GM21723 (cell line): ENCODE measurements around the gene ABI1.
A peak's percentile ranks its signal among the peaks of the same experiment; 100 is the strongest.

Source experiments
- ATAC-seq: cut with Tn5 transposase; IDR thresholded peaks from one replicate; pipeline ENCODE4 v1.9.1; 2021; ENCODE audit warnings: mild to moderate bottlenecking, moderate library complexity; ENCODE audit not compliant: unreplicated experiment

Gene ABI1

DNA sequence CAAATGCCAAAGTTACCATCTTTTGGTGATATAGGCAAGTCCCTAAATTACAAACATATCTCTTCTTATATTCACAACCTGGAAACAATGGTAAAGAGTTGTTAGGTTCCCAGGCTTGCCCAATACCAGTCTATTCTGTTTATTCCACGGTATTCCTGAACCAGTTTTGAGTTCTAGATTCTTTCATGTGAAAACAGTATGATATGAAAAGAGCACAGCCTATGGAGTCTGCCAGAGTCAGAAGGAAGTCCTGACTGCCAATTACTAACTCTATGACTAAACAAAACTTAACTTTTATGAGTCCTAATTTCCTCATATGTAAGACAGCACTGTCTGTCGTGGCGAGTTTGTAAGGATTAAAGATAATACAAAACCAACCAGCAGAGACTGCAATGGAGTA, 5.6 kb downstream of the ABI1 start:
- no peak for ATAC-seq

DNA sequence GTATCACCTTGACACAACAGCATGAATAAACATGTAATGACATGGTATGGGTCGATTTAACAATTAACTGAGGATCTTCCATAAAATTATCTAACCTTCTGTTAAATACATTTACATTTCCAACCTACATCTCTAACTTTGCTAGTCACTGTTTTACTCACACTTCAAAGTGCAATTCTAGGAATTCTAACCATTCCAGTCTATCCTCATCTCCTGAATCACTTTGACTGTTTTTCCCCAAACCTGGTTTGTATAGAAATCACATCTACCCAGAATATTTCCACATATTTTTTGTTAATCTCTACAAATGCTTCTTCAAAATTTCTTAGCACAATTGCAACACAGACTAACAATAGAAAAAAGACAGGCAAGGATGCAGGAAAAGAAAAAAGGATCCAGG, 6.2 kb downstream of the ABI1 start:
- no peak for ATAC-seq

DNA sequence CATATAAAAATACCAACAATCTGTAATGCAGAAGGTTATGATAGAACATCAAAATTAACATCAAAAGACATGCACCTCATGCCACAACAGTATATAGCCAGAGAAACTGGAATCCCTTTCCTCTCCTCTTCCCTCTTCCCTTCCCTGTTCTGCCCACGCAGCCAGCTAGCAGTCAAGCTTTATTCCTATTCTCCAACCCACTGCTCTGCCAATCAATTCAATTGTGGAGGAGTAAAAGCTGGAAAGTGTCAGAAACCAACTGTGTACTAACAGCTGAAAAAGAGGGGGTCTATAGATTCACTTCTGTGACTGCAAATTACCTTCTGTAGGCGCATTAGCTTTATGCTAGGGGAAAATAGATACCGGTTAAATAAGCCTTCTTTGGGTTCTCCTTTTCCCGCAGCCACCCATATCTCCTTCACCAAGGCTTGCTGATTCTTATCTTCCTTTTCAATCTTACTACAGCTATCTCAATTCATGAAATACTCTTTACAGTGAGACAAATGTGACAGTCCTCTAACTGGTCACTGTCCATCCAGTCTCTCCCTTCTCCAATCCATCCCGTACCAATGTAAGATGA, 16.3 kb downstream of the ABI1 start:
- no peak for ATAC-seq

DNA sequence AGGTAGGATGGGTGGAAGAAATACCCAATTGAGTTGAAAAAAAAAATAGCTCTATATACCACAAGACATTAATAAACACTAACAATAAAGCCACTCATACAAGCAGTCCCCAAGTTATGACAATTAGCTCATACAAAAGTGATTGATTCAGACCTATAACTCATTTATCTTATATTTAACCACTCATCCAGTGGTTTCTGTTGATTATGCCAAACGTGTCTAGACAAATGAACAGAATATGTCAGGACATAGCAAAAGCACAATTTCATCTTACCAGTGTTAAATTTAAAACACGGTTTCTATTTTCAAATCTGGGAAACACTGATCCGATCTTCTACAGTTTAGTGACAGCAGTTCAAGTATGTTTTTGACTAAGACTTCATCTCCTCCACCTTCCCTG, 17.0 kb downstream of the ABI1 start:
- no peak for ATAC-seq

DNA sequence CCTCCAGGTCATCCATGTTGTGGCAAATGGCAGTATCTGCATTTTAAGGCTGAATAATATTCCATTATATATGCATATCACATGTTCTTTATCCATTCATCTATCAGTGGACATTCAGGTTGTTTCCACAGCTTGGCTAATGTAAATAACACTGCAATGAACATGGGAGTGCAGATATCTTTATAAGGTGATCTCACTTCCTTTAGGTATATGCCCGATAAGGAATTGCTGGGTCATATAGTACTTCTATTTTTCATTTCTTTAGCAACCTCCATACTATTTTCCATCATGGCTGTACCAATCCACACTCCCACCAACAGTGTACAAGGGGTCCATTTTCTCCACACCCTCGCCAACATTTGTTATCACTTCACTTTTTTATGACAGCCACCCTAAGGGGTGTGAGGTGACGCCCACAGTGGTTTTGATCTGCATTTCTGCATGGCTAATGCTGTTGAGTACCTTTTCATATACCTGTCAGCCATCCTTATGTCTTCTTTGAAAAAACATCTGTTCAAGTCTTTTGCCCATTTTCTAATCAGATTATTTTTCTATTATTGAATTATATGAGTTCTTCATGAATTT, 18.9 kb downstream of the ABI1 start:
- no peak for ATAC-seq

DNA sequence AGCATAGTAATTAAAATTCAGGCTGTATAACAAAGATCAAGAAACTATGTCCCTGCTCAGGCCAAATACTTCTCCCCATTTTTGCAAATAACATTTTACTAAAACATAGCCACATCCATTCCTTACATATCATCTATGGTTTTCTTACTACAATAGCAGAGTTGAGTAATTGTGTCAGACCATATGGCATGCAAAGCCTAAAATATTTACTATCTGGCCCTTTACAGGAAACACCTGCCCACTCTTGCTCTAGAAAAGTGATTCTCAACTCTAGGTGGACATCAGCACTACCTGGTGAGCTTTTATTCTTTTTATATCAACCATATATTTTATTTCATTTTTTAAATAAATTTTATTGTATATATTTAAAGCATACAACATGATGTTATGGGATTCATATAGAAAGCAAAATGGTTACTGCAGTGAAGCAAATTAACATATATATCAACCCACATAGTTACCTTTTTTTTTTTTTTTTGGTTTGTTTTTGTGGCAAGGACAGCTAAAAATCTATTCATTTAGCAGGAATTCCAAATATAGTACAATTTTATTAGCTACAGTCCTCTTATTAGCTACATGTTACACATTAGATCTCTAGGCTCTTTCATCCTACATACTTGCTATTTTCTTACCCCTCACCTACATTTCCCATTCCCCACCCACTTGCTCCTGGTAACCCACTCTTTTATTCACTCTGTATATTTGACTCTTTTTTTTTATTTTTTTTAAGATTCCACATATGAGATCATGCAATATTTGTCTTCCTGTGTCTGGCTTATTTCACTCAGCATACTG, 19.6 kb downstream of the ABI1 start:
- ATAC-seq: peak; percentile 63

DNA sequence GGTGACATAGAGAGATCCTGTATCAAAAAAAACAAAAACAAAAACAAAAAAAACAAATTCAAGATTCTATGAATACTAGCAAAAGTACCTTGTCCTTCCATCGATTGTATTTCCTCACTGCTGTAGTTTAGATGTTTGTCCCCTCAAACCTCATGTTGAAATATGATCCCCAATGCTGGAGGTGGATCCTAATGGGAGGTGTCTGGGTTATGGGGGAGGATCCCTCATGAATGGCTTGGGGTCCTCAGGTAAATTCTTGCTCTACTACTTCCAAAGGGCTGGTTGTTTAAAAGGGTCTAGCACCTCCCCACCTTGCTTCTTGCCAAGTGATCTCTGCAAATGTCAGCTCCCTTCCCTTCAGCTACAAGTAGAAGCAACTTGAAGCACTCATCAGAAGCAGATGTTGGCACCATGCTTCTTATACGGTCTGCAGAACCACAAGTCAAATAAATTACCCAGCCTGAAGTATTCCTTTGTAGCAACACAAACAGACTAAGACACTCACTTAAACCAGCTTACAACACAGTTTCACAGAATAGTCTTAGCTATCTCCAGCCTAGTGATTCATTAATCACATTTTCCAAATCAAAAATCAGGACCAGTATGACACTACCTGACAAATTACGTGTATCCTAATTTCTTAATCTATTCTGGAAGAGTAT, 20.7 kb downstream of the ABI1 start:
- ATAC-seq: no peak

DNA sequence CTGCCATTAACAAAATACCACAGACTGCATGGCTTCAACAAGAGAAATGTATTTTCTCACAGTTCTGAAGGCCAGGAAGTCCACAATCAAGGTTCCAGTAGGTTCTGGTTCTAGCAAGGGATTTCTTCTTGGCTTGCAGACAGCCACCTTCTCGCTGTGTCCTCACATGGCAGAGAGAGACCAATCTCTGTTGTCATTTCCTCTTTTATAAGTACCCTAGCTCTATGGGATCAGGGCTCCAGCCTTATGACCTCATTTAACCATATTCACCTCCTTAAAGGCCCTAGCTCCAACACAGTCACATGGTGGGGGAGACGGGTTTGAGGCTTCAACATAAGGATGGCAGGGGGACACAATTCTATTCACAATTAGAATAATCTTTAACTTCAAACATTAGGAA, 23.6 kb downstream of the ABI1 start:
- ATAC-seq: no peak

DNA sequence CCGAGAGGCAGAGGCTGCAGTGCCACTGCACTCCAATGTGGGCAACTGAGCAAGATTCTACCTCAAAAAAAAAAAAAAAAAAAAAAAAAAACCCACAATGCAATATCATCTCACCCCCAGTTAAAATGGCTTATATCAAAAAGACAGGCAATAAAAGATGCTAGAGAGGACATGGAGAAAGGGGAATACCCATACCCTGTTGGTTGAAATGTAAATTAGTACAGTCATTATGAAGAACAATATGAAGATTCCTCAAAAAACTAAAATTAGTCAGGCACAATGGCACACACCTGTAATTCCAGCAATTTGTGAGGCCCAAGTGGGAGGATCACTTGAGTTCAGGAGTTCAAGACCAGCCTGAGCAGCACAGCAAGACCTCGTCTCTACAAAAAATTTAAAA, 25.7 kb downstream of the ABI1 start:
- no peak for ATAC-seq

DNA sequence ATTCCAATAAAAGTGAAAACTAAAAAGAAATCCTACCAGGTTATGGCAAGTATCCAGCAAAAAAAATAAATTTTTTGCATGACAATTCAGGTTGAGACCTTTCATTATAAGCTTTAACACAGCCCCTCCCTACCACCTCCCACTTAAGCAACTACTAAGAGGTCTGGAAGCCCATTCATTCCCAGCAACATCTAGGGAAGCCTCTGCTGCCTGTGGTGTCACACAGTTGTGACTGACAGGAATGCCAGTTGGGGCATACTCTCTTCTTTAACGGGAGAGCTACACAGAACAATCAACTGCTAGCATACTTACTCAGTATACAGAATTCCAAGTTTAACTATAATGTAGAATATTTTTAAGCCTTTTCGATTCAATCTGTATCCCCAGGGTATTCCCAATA, 27.8 kb downstream of the ABI1 start:
- ATAC-seq: no peak

DNA sequence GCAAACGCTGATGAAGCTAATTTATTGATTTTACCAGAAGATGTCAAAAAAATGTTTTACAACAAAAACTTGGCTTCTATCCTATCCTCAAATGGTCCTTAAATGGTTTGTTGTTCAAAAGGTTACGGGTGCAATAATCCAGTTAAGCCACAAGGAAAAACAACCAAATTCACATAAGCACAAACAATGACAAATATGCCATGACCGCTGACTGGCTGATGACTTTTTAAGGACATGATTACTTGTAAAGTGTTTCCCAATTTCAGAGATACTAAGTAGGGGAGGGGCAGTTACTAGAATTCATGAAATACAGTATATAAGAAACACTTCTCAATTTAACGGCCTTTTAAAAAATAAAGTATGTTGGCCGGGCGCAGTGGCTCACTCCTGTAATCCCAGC, 28.8 kb downstream of the ABI1 start:
- ATAC-seq: no peak

DNA sequence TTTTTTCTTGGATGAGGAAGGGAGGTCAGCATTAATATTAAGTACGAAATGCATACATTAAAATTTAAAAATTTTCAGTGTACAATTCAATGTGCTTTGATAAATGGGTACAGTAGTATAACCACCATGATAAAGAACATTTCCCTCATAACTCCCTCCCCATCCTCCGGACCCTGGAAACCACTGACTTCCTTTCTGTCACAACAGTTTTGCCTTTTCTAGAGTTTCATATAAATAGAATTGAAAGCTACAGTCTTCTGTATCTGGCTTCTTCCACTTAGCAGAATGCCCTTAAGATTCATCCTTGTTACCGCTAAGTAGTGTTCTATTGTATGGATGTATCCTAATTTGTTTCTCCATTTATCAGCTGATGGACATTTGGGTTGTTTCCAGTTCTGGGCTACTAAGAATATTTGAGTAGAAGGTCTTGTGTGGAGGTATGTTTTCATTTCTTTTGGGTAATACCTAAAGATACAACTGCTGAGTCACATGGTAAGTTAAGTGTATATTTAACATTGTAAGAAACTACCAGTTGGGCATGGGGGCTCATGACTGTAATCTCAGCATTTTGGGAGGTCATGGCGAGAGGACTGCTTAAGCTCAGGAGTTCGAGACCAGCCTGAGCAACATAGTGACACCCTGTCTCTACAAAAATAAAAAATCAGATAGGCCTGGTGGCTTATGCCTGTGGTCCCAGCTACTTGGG, 30.8 kb downstream of the ABI1 start:
- no peak for ATAC-seq

DNA sequence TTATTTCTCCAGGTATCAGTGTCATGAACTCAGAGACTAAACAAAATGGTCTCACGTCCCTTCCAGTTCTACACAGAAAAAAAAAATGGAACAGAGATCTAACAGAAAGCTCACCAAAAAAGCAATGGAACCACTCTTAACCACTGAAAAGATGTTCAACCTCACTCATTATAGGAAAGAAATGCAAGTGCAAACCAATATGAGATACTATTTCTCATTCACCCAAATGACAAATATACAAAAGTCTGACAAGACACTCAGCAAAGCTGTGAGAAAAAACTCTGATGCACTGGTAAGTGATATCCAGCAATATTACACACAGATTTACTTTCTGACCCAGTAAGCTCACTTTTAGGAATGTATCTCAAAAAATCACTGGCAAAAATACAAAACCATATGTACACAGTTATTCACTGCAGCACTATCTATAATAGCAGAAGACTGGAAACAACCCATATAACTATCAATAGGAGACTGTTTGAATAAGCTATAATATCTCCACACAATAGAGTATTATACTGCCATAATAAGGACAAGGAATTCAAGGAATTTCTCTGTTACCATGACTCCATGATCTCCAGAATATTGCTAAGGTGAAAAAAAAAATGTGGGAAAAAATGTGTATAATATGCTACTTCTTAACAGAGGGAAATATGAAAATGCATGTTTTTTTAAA, 36.6 kb downstream of the ABI1 start:
- ATAC-seq: no peak

DNA sequence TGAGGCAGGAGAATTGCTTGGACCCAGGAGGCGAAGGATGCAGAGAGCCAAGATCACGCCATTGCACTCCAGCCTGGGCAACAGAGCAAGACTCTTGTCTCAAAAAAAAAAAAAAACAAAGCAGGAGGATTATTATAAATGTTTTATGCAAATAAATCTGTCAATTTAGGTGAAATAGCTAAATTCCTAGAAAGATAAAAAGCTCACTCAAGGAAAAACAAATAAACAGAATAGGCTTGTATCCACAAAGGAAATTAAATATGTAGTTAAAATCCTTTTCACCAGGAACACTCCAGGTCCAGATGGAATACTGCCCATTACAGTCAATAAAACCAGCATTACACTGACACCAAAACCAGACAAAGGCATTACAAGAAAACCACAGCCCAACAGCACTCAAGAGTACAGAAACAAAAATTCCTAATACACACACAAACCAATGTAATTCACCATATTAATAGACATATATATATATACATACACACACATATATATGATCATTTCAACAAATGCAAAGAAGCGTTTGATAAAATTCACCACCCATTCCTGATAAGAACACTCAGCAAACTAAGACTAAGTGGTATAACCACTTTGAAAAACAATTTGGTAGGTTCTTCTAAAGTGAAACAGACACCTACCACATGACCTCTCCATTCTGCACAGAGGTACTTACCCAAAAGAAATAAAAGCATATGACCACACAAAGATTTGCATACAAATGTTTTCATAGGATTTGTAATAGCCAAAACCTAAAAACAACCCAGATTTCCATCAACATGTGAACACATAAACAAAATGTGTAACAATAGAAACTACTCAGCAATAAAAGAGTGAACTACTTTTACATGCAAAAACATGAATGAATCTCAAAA, 38.8 kb downstream of the ABI1 start:
- no peak for ATAC-seq

DNA sequence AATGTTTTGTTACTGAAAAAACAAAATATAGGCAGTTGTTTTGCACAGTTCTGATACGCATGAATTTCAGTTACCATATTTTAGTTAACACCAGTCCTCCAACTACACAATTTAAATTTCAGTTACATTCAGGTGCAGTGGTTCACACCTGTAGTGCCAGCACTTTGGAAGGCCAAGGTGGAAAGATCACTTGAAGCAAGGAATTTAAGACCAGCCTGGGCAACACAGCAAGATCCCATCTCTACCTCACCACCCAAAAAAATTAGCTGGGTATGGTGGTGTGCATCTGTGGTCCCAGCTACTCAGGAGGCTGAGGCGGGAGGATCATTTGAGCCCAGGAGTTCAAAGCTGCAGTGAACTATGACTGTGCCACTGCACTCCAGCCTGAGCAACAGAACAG, 45.3 kb downstream of the ABI1 start:
- ATAC-seq: no peak

DNA sequence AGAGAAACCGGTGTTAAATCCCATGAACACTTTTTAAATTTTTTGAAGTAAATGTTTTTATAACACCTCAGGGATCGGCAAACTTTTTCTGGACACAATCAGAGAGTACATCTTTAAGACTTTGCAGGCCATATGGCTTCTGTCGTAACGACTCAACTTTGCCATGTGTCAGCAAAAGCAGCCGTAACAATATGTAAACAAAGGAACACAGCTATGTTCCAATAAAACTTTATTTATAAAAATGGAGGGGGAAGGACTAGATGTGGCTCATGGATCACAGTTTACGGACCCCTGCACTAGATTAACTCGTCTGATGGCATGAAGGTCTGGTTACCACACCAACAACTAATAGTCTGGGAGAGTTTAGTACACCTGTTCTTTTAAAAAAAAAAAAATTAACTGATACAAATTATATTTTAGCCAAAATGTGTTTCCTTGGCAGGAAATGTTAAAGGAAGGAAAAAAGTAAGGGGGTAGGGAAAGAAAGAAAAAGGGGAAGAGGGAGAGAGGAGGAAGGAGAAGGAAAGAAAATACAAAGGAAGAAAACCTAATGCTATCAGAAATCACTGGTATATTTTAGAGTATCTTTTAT, 50.2 kb downstream of the ABI1 start:
- ATAC-seq: no peak

DNA sequence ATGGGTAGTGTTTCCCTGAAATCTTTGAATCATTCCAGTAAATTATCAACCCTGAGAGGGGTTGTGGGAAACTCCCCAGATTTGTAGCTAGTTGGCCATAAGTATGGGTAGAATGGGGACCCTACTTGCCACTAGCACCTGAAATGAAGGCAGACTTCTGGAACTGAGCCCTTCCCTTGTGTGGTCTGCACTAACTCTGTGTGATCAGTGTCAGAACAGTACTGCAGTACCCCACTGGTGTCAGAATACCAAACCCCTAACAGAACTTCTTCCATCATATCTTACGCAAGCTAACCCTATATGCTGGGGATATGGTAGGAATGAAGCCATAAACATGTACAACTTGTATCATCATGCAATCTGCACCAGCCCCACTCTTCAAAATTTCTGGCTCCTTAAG, 50.8 kb downstream of the ABI1 start:
- ATAC-seq: no peak

DNA sequence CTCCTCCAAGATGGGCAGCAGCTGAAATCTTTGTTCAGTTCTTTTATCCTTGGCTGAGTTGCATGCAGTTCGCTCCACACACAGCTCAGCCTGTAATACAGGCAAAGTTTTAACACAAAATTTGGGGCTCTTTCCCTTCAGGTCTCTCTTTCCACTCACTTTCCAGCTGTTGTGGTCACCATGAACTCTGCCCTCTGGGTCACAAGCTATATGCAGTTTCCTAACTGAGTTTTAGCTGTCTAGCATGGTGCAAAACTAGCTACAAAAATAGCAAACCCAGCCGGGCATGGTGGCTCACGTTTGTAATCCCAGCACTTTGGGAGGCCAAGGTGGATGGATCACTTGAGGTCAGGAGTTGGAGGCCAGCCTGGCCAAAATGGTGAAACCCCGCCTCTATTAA, 53.2 kb downstream of the ABI1 start:
- no peak for ATAC-seq

DNA sequence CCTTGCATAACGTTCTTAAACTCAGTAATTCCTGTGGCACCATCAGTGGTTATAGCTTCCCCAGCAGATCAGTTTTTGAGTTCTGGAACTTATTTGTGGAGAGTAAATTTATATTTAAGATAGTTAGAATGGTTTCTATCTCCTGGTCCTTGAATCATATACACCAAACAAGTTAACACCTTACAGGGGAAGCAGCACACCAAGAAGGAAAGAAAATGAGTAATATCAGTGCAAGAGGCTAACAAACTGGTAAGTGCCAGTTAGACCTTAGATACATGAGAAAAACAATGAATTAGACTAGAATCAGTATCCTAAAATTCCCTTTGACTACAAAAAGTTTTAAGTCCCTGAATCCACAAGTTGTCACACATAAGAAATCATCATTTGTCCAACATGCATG, 54.2 kb downstream of the ABI1 start:
- no peak for ATAC-seq
